Psoas muscle (tissue), 8 donors: ENCODE results near the gene FBXL20. TPM values are rescaled to one million over a fixed set of nuclear protein-coding genes. Genes with fewer than 3 reads are reported as not detected.
"Not testable (repeated sequence)": the region's sequence is repeated elsewhere in the genome, so short reads cannot be mapped to it uniquely, and the experiment has no call there.

ENCODE experiments used
- ATAC-seq, 4 donors: fragments of 200-7000 bp; cut with Tn5 transposase; one replicate each; pipeline ENCODE4 v1.9.1; 2020; ENCODE audit warnings: moderate library complexity in 3 of 4, mild to moderate bottlenecking in 2 of 4
- DNase-seq, 2 donors: peaks; one replicate each; pipeline ENCODE4 v3.0.0-alpha.2; 2020
- H3K27ac ChIP-seq: fragments of 200-600 bp; one replicate; pipeline ENCODE4 v1.8.0; 2022
- H3K27me3 ChIP-seq, 3 donors: fragments of 200-600 bp in 1 of 3; one replicate each; pipeline versions ENCODE4 v1.6.1 to v1.8.0; 2013 to 2022; ENCODE audit warnings: low read length in 2 of 3, mild to moderate bottlenecking in 2 of 3, moderate library complexity in 1 of 3; ENCODE audit not compliant: insufficient read depth in 3 of 3
- H3K36me3 ChIP-seq, 2 donors: fragments of 200-600 bp in 1 of 2; one replicate each; pipeline versions ENCODE4 v1.6.1 to v1.8.0; 2013 to 2022; ENCODE audit warnings: low read depth in 1 of 2, mild to moderate bottlenecking in 1 of 2, moderate library complexity in 1 of 2; ENCODE audit not compliant: insufficient read depth in 1 of 2
- H3K4me1 ChIP-seq: fragments of 200-600 bp; one replicate; pipeline ENCODE4 v1.8.0; 2022
- H3K4me3 ChIP-seq: fragments of 200-600 bp; one replicate; pipeline ENCODE4 v1.8.0; 2022; ENCODE audit warnings: mild to moderate bottlenecking
- H3K9me3 ChIP-seq: fragments of 200-600 bp; one replicate; pipeline ENCODE4 v1.8.0; 2022
- WGBS, 3 donors: extraction: QIAGEN DNeasy Blood & Tissue Kit; methylation state at CpG; one replicate each; pipeline versions ENCODE4 v1.1.6 to v1.1.7; 2013; 5-methylcytosine and 5-hydroxymethylcytosine counted together
- intact Hi-C, 2 donors: fragments of 100-400 bp; cut with DNase I; formaldehyde crosslinking; loops; one replicate each; pipeline versions ENCODE4 v1.11.0 to v1.14.2; 2022
- polyA plus RNA-seq, 3 donors: library from polyadenylated mRNA; stranded (reverse); fragments of 200-250 nt; gene quantifications; one replicate each; pipeline ENCODE4 v1.2.3, GENCODE V29; 2013
- total RNA-seq, 4 donors: library from RNA; stranded (reverse); fragmentation: NEBNext Ultra II Directional in 2 of 4; extraction: Animal tissue kit (Norgen Biotek cat#: 25700) in 2 of 4; gene quantifications; one replicate each; pipeline versions ENCODE4 v1.2.1 to v1.2.4, GENCODE V29; 2021 to 2023
- TF ChIP-seq, protein P1 (sequence below): fragments of 200-600 bp; IDR thresholded peaks from one replicate; pipeline ENCODE4 v1.8.0; 2022; ENCODE audit warnings: antibody characterized with exemption
- donor health status: healthy with polysubstance abuse.
- donor health status: DM: no; HTN: no; CAD: no; lungs with moderate emphysema.
- donor health status: Bipolar disorder and iron deficiency.
- donor health status: healthy.
- donor health status: DM: yes; HTN: yes; CAD: no.
- donor health status: DM: no; HTN: no; CAD: no.
- donor health status: DM: no; HTN: no; CAD: no.
- donor health status: DM: yes; HTN: yes; CAD: no.

The FBXL20 gene
- total and polyA plus RNA-seq, 7 donors = 0.89 to 8.7 (median 8.0) TPM

DNA sequence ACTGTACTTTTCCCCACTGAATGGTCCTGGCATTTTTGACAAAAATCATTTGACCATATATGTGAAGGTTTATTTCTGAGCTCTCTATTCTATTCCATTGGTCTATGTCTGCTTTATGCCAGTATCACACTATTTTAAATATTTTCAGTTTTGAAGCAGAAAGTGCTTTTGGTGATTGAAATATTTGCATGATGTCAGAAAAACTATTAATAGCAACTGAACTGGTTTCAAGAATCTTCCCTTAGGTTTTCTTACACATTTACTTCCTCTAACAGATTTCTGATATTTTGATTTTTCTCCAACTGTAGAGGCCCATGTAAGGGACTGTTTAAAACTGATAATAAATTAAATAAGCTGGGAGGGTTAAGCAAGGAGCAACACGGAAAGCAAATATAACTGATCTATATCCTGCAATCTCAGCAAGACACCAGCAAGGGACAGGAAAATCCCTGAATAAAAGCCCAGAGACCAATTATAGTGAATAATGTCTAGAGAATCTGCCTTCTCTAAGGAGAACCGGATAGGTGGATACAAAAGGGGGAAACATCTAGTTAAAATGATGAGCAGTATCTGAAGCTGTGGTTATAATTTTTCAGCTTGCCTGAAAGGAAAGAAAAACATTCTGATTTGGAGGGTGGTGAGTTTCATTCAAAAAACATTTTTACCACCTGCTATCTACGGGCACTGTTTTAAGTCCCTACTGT, 94.8 kb downstream of the FBXL20 start:
- intact Hi-C loops = no loop called here
- Histone ChIP-seq H3K4me3 (no peak overlapping the region), H3K27me3 (no peaks in the 10 kb centered on the region), H3K27ac (peak overlapping the region; percentile 2), H3K9me3 (no peaks in the 10 kb centered on the region), H3K36me3 (peaks cover 5 to 27% of the 10 kb centered on the region in 2 donors), H3K4me1 (peaks cover 13% of the 10 kb centered on the region)
- no peak for DNase-seq
- WGBS, 3 donors = 56 to 72% (median 59%) methylated on average over 3 of the region's 3 CpGs
- TF ChIP-seq, protein P1, sequence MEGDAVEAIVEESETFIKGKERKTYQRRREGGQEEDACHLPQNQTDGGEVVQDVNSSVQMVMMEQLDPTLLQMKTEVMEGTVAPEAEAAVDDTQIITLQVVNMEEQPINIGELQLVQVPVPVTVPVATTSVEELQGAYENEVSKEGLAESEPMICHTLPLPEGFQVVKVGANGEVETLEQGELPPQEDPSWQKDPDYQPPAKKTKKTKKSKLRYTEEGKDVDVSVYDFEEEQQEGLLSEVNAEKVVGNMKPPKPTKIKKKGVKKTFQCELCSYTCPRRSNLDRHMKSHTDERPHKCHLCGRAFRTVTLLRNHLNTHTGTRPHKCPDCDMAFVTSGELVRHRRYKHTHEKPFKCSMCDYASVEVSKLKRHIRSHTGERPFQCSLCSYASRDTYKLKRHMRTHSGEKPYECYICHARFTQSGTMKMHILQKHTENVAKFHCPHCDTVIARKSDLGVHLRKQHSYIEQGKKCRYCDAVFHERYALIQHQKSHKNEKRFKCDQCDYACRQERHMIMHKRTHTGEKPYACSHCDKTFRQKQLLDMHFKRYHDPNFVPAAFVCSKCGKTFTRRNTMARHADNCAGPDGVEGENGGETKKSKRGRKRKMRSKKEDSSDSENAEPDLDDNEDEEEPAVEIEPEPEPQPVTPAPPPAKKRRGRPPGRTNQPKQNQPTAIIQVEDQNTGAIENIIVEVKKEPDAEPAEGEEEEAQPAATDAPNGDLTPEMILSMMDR = no peak
- ATAC-seq = no peak

DNA sequence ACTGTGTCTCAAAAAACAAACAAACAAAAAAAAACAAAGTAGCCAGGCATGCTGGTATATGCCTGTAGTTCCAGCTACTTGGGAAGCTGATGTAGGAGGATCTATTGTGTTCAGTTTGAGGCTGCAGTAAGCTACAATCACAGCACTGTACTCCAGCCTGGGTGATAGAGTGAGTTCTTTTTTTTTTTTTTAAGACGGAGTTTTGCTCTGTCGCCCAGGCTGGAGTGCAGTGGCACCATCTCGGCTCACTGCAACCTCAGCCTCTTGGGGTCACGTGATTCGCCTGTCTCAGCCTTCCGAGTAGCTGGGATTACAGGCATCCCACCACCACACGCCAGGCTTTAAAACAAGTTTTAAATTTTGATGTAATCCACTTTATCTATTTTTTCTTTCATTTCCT, 95.4 kb downstream of the FBXL20 start:
- Histone ChIP-seq H3K27me3 (no peaks in the 10 kb centered on the region), H3K4me3 (no peak overlapping the region), H3K27ac (no peak overlapping the region), H3K4me1 (peaks cover 13% of the 10 kb centered on the region), H3K36me3 (peaks cover 5 to 30% of the 10 kb centered on the region in 2 donors), H3K9me3 (no peaks in the 10 kb centered on the region)
- intact Hi-C loops = no loop called here
- TF ChIP-seq, protein P1 = no peak
- no peak for ATAC-seq
- 73 to 81% (median 75%) methylated on average over 7 of the region's 7 CpGs for WGBS, 3 donors
- DNase-seq = no peak

DNA sequence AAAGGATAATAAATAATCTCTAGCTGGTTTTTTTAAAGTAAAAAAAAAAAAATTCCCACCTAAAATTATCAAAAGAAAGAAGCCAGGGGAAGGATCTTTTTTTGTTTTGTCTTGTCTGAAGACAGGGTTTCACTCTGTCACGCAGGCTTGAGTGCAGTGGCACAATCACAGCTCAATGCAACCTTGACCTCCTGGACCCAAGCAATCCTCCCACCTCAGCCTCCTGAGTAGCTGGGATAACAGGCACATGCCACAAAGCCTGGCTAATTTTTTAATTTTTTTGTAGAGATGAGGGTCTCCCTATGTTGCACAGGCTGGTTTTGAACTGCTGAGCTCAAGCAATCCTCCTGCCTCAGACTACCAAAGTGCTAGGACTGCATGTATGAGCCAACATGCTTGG, 97.2 kb downstream of the FBXL20 start:
- intact Hi-C loops = no loop called here
- DNase-seq = no peak
- Histone ChIP-seq H3K36me3 (peaks cover 5 to 48% of the 10 kb centered on the region in 2 donors), H3K27ac (no peak overlapping the region), H3K4me3 (no peak overlapping the region), H3K4me1 (peaks cover 13% of the 10 kb centered on the region), H3K27me3 (no peaks in the 10 kb centered on the region), H3K9me3 (no peaks in the 10 kb centered on the region)
- TF ChIP-seq, protein P1 = no peak
- ATAC-seq = no peak
- 93 to 100% (median 98%) methylated on average over 1 of the region's 1 CpG for WGBS, 3 donors

DNA sequence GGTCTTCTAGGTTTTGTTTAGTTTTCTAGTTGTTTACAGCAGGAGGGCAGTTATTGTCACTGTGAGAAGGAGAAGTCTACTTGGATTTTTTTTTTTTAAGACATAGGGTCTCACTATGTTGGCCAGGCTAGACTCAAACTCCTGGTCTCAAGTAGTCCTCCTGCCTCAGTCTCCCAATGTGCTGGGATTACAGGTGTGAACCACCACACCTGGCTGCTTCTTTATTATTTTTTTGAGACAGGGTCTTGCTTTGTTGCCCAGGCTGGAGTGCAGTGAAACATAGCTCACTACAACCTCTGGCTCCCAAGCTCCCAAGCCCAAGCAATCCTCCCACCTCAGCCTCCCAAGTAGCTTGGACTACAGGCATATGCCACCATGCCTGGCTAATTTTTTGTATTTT, 107.4 kb downstream of the FBXL20 start:
- DNase-seq (no peak), ATAC-seq (no peak)
- H3K27me3 ChIP-seq = no peaks in the 10 kb centered on the region
- H3K36me3 ChIP-seq = peaks cover 0 to 73% of the 10 kb centered on the region in 2 donors
- no peaks in the 10 kb centered on the region for H3K4me1 ChIP-seq
- H3K4me3 ChIP-seq = no peak overlapping the region
- no peak overlapping the region for H3K27ac ChIP-seq
- TF ChIP-seq, protein P1 = no peak
- H3K9me3 ChIP-seq = no peaks in the 10 kb centered on the region
- intact Hi-C loops = no loop called here

DNA sequence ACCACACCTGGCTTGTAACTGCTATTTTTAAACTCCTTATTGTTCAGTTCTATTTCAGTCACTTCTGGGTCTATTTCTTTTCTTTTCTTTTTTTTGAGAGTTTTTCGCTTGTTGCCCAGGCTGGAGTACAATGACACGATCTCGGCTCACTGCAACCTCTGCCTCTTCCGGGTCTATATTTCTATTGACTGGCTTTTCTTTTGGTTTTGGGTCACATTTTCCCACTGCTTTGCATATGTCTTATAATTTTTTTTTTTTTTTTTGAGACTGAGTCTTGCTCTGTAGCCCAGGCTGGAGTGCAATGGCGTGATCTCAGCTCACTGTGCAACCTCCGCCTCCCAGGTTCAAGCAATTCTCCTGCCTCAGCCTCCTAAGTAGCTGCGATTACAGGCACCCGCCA, 108.9 kb downstream of the FBXL20 start:
- H3K4me3 ChIP-seq, intact Hi-C loops, H3K4me1 ChIP-seq, H3K27me3 ChIP-seq, ATAC-seq, H3K9me3 ChIP-seq, H3K27ac ChIP-seq, DNase-seq: not testable (repeated sequence)
- 96 to 98% (median 97%) methylated on average over 8 of the region's 8 CpGs for WGBS, 3 donors
- peaks cover 0 to 65% of the 10 kb centered on the region in 2 donors for H3K36me3 ChIP-seq

DNA sequence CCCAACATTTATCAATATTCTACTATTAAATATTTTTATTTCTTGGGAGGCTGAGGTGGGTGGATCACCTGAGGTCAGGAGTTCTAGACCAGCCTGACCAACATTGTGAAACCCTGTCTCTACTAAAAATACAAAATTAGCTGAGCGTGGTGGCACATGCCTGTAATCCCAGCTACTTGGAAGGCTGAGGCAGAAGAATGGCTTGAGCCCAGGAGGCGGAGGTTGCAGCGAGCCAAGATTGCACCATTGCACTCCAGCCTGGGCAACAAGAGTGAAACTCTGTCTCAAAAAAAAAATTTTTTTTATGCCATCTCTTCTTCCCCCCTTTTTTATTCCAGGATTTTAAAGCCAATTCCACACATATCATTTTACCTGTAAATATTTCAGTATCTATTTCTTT, 114.9 kb downstream of the FBXL20 start:
- H3K4me3 ChIP-seq, H3K27me3 ChIP-seq, H3K9me3 ChIP-seq: not testable (repeated sequence)
- peaks cover 33% of the 10 kb centered on the region for H3K4me1 ChIP-seq
- DNase-seq = peak; percentile 38 to 80
- peaks cover 0 to 27% of the 10 kb centered on the region in 2 donors for H3K36me3 ChIP-seq
- WGBS, 3 donors = 32 to 51% (median 34%) methylated on average over 3 of the region's 3 CpGs
- intact Hi-C loops = loop anchor here in 1 of 2 donors (5.0 kb wide), 1 partner anchor 101 kb away; no protein-coding TSS in a partner anchor
- peak; percentile 51 to 71 (median 60) for ATAC-seq
- peak overlapping the region; percentile 78 for H3K27ac ChIP-seq
